GM10248 (cell line): ENCODE results near the gene HAAO.
A peak's percentile ranks its signal among the peaks of the same experiment; 100 is the strongest.

Source experiments
- CTCF ChIA-PET: fragments of 300-600 bp; sonication (Branson Sonifier 250); formaldehyde crosslinking; extraction: SDS; loops from one replicate; lab custom pipeline; 2021; ENCODE audit warnings: antibody characterized with exemption; lab: Yijun Ruan, JAX
- POLR2A ChIA-PET: fragments of 350-650 bp; sonication (Branson Sonifier 250); formaldehyde crosslinking; extraction: SDS; loops from one replicate; lab custom pipeline; 2020; ENCODE audit warnings: antibody characterized with exemption; lab: Yijun Ruan, JAX
- DNase-seq: peaks from one replicate; pipeline ENCODE4 v3.0.0; 2012; ENCODE audit errors: extremely low spot score
- TF ChIP-seq, protein P1 (sequence below): IDR thresholded peaks from 2 replicates; pipeline ENCODE4 v1.5.1; 2012; ENCODE audit warnings: mild to moderate bottlenecking, low read depth; ENCODE audit errors: extremely low read depth, missing control alignments, control extremely low read depth

Gene HAAO

DNA sequence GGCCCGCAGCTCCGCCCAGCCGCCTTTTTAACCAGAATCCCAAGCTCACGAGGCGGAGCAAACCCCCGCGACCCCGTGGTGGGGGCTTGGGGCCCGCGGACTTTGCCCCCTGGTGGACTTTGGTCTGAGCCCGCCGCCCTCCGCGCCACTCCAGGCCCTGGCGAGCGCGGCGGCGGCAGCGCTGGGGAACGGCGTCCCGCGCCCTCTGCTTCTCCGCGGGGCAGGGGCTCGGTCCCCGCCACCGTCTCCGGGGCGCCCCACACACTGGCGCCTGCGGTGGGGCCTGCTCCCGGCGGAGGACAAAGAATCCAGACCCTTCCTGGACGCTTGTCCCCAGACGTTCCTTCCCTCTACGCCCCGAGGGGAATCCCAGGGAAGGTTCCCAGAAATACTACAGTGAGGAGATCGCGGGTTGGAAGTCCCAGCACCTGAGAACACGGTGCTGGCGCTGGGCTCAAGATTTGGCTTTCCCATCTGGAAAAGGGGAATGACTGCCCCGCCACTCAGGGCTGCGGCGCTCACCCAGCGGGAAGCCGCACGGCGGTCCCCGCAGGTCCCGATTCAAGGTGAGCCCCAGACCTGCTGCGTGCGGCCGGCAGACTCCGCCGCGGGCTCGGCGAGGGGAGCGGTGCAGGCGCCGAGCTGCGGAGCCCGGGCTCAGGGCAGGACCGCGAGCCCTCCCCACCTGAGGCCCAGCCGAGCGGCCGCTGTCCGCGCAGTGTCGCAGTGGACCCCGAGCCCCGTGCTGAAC is at the start of gene HAAO:
Gene HAAO (minus strand): TSS at position 1 of the 751 bp plus-strand sequence. CDS start 47 bp downstream, outside the sequence.
- peak; percentile 69 for DNase-seq
- TF ChIP-seq, protein P1, sequence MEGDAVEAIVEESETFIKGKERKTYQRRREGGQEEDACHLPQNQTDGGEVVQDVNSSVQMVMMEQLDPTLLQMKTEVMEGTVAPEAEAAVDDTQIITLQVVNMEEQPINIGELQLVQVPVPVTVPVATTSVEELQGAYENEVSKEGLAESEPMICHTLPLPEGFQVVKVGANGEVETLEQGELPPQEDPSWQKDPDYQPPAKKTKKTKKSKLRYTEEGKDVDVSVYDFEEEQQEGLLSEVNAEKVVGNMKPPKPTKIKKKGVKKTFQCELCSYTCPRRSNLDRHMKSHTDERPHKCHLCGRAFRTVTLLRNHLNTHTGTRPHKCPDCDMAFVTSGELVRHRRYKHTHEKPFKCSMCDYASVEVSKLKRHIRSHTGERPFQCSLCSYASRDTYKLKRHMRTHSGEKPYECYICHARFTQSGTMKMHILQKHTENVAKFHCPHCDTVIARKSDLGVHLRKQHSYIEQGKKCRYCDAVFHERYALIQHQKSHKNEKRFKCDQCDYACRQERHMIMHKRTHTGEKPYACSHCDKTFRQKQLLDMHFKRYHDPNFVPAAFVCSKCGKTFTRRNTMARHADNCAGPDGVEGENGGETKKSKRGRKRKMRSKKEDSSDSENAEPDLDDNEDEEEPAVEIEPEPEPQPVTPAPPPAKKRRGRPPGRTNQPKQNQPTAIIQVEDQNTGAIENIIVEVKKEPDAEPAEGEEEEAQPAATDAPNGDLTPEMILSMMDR, result peak; percentile 16
- POLR2A ChIA-PET, result interaction anchor here (0.5 to 1.7 kb wide), 2 partner anchors 18 to 167 kb away, joined by 8 to 9 read pairs; no protein-coding TSS in a partner anchor
- CTCF ChIA-PET, result interaction anchor here (1.1 to 7.0 kb wide), 4 partner anchors 8 to 18 kb away, joined by 3 to 59 read pairs (median 8); no protein-coding TSS in a partner anchor

DNA sequence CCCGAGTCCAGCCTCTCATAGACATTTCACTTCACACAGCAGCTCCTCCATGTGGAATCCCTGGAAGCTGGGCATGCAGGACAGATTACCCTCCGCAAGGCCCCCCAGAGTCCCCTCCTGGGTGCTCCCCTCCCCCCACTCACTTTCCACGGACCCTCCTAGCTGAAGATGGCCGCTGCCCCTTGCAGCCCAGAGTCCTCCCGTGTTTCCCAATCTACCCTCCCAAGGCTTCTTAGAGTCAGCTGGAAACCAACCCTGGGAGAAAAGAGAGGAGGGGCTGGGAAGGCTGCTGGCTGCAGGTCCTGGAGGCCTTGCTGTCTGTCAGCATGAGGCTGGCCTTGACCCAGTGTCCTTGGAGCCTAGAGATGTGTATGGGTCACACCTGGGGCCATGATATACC is 49.0 kb upstream of the HAAO start:
- POLR2A ChIA-PET, result no interaction called here
- TF ChIP-seq, protein P1, result no peak
- no peak for DNase-seq
- CTCF ChIA-PET, result interaction anchor here (1.1 to 3.9 kb wide), 3 partner anchors 10 to 17 kb away, joined by 3 to 21 read pairs (median 5); no protein-coding TSS in a partner anchor

DNA sequence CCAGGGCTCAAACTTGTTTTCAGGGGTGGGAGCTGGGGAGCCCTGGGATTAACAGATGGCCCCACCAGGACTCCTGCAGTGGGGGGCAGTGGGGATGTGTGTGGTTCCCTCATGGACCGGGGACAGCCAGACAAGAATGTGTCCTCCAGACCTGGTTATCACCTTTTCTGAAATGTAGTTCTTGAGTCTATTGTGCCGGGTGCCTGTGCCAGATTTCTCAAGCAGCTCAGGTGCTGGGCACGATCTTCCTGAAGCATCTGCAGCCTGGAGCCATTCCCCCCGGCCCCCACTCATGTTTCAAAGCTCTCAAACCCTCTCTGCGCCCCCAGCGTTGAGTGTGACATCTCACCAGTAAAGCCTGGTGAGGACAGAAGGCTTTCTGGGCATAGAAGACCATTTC is 48.4 kb upstream of the HAAO start:
- CTCF ChIA-PET, result interaction anchor here (1.6 to 3.9 kb wide), 2 partner anchors 10 to 13 kb away, joined by 5 to 21 read pairs; no protein-coding TSS in a partner anchor
- TF ChIP-seq, protein P1, result no peak
- no peak for DNase-seq
- POLR2A ChIA-PET, result no interaction called here

DNA sequence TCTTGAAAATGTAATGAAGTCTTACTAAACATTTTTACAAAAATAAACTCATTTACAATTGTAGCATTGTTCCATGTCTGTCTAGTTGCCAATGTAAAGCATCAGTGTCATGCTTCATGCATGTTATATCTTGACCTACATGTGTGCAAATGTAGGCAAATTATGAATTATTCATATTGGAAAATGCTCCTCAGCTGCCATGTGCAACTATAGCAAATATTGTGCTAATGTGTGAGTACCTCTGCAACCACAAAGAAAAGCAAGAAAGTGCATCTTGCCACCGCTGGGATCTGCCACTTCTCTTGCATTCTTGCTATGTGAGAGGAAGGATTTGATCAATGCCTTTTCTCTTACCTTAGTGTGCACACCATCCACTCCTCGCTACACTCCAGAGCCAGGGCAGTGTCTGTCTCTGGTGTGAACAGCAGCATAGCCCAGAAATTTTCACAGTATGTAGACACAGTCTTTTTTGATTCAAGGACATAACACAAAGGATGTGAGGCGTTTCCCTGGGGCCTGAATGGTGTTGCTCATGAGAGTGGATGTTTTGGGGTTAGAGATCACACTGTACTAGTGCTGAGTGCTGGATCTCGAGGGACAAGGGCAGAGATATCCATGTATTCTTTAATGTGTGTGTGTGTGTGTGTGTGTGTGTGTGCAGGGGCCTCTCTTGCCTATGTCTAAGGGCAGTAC is 47.6 kb upstream of the HAAO start:
- TF ChIP-seq, protein P1, result no peak
- no peak for DNase-seq
- CTCF ChIA-PET, result interaction anchor here (1.4 to 3.9 kb wide), 6 partner anchors 8 to 16 kb away, joined by 3 to 21 read pairs (median 6); no protein-coding TSS in a partner anchor
- POLR2A ChIA-PET, result no interaction called here

DNA sequence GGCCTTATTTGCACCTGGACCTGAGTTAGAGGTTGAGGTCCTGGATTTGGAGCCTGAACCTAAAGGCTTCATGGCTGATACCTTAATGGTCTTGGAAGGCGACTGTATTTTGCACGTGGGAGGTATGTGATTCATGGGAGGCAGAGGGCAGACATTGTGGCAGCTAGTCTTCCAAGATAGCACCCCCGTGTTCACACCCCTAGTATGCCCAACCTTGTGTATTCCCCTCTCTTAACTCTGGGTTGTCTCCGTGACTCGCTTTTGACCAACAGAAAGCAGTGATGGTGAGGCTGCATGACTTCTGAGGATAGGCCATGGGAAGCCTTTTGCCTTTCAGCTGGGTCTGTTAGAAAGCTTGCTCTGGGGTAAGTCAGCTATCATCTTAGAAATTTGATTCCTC is 45.8 kb upstream of the HAAO start:
- no peak for DNase-seq
- ChIA-PET POLR2A (no interaction called here), CTCF (interaction anchor here (0.8 to 3.9 kb wide), 8 partner anchors 8 to 700 kb away, joined by 3 to 21 read pairs (median 5); no protein-coding TSS in a partner anchor)
- TF ChIP-seq, protein P1, result no peak
